HEK293 (cell line): ENCODE results near the gene AARSD1.

Experiments
- CTCF ChIA-PET: fragments of 350-600 bp; formaldehyde crosslinking; extraction: SDS; loops from one replicate; lab custom pipeline; 2021; ENCODE audit warnings: antibody characterized with exemption; lab: Yijun Ruan, JAX
- POLR2A ChIA-PET: fragments of 300-600 bp; formaldehyde crosslinking; extraction: SDS; loops from one replicate; lab custom pipeline; 2020; ENCODE audit warnings: antibody characterized with exemption, inconsistent platforms; lab: Yijun Ruan, JAX
- H3K27ac ChIP-seq: fragments of 200-500 bp; sonication (Bioruptor generic); 2 replicates; pipeline ENCODE4 v1.5.1; 2014; ENCODE audit warnings: low read depth, low read length, control low read depth, inconsistent platforms; ENCODE audit errors: extremely low read depth
- H3K36me3 ChIP-seq, 2 experiments: fragments of 200-500 bp in 1 of 2; sonication (Bioruptor generic) in 1 of 2; 1 replicate in 1 of 2; 2 replicates in 1 of 2; pipeline ENCODE4 v1.5.1; 2014 to 2017; ENCODE audit warnings: inconsistent platforms in 2 of 2, low read length in 2 of 2; ENCODE audit not compliant: control insufficient read depth in 2 of 2, insufficient read depth in 1 of 2
- H3K4me1 ChIP-seq: fragments of 200-500 bp; sonication (Bioruptor generic); 2 replicates; pipeline ENCODE4 v1.5.1; 2014; ENCODE audit warnings: mild to moderate bottlenecking, low read length, inconsistent platforms; ENCODE audit not compliant: control insufficient read depth, insufficient read depth
- H3K4me3 ChIP-seq: 2 replicates; pipeline ENCODE4 v1.5.1; 2011; ENCODE audit warnings: low read depth, mild to moderate bottlenecking, control low read depth, low read length, moderate library complexity
- H3K9me3 ChIP-seq: fragments of 200-500 bp; sonication (Bioruptor generic); 2 replicates; pipeline ENCODE4 v1.5.1; 2014; ENCODE audit warnings: low read depth, low read length, inconsistent platforms; ENCODE audit not compliant: control insufficient read depth, insufficient read depth
- GLI2 ChIP-seq: fragments of 450-650 bp; formaldehyde crosslinking; IDR thresholded peaks from 2 replicates; pipeline ENCODE4; 2017; ENCODE audit warnings: missing biosample characterization, missing genetic modification characterization, low read depth, borderline replicate concordance
- GLI4 ChIP-seq: fragments of 450-650 bp; formaldehyde crosslinking; IDR thresholded peaks from 2 replicates; pipeline ENCODE4 v1.5.1; 2016; ENCODE audit warnings: missing biosample characterization, missing genetic modification characterization
- HOXC10 ChIP-seq: sonication (generic); formaldehyde crosslinking; IDR thresholded peaks from 2 replicates; pipeline ENCODE4 v1.8.1; 2023; ENCODE audit warnings: mild to moderate bottlenecking, missing genetic modification reagents
- KLF9 ChIP-seq: fragments of 450-650 bp; formaldehyde crosslinking; IDR thresholded peaks from 2 replicates; pipeline ENCODE4 v1.5.1; 2016; ENCODE audit warnings: missing biosample characterization, missing genetic modification characterization, low read depth
- RBAK ChIP-seq: fragments of 450-650 bp; formaldehyde crosslinking; IDR thresholded peaks from 2 replicates; pipeline ENCODE4 v1.5.1; 2016; ENCODE audit warnings: missing biosample characterization, missing genetic modification characterization
- TSHZ1 ChIP-seq: fragments of 450-650 bp; formaldehyde crosslinking; IDR thresholded peaks from 2 replicates; pipeline ENCODE4 v1.5.1; 2016; ENCODE audit warnings: missing biosample characterization, missing genetic modification characterization, borderline replicate concordance
- ZBTB48 ChIP-seq: fragments of 450-650 bp; formaldehyde crosslinking; IDR thresholded peaks from 2 replicates; pipeline ENCODE4 v1.5.1; 2016; ENCODE audit warnings: missing biosample characterization, missing genetic modification characterization
- ZBTB7A ChIP-seq: fragments of 450-650 bp; formaldehyde crosslinking; IDR thresholded peaks from 2 replicates; pipeline ENCODE4 v1.5.1; 2016; ENCODE audit warnings: low read depth, missing biosample characterization, missing genetic modification characterization
- ZEB2 ChIP-seq: fragments of 450-650 bp; formaldehyde crosslinking; IDR thresholded peaks from 2 replicates; pipeline ENCODE4 v1.5.1; 2016; ENCODE audit warnings: missing biosample characterization, missing genetic modification characterization
- ZFP37 ChIP-seq: fragments of 450-650 bp; formaldehyde crosslinking; IDR thresholded peaks from 2 replicates; pipeline ENCODE4 v1.5.1; 2016; ENCODE audit warnings: missing biosample characterization, missing genetic modification characterization
- ZNF2 ChIP-seq: fragments of 450-650 bp; formaldehyde crosslinking; IDR thresholded peaks from 2 replicates; pipeline ENCODE4 v1.5.1; 2016; ENCODE audit warnings: missing biosample characterization, missing genetic modification characterization
- ZNF211 ChIP-seq: fragments of 450-650 bp; formaldehyde crosslinking; IDR thresholded peaks from 2 replicates; pipeline ENCODE4 v1.5.1; 2016; ENCODE audit warnings: low read depth, missing biosample characterization, missing genetic modification characterization
- ZNF335 ChIP-seq: fragments of 450-650 bp; formaldehyde crosslinking; conservative IDR thresholded peaks from 2 replicates; pipeline ENCODE4 v1.5.1; 2016; ENCODE audit warnings: missing biosample characterization, missing genetic modification characterization
- ZNF354C ChIP-seq: fragments of 450-650 bp; formaldehyde crosslinking; IDR thresholded peaks from 2 replicates; pipeline ENCODE4 v1.5.1; 2016; ENCODE audit warnings: missing biosample characterization, missing genetic modification characterization, low read depth, borderline replicate concordance
- ZNF366 ChIP-seq: fragments of 450-650 bp; formaldehyde crosslinking; conservative IDR thresholded peaks from 2 replicates; pipeline ENCODE4 v1.5.1; 2016; ENCODE audit warnings: missing biosample characterization, missing genetic modification characterization
- ZNF48 ChIP-seq: fragments of 450-650 bp; formaldehyde crosslinking; IDR thresholded peaks from 2 replicates; pipeline ENCODE4 v1.5.1; 2016; ENCODE audit warnings: missing biosample characterization, missing genetic modification characterization
- ZNF521 ChIP-seq: fragments of 450-650 bp; formaldehyde crosslinking; IDR thresholded peaks from 2 replicates; pipeline ENCODE4 v1.5.1; 2017; ENCODE audit warnings: missing biosample characterization, mild to moderate bottlenecking, missing genetic modification characterization
- ZNF555 ChIP-seq: fragments of 450-650 bp; formaldehyde crosslinking; conservative IDR thresholded peaks from 2 replicates; pipeline ENCODE4 v1.5.1; 2017; ENCODE audit warnings: missing biosample characterization, mild to moderate bottlenecking, missing genetic modification characterization, inconsistent platforms
- ZNF558 ChIP-seq: fragments of 450-650 bp; formaldehyde crosslinking; IDR thresholded peaks from 2 replicates; pipeline ENCODE4 v1.5.1; 2016; ENCODE audit warnings: missing biosample characterization, missing genetic modification characterization
- ZNF585B ChIP-seq: fragments of 450-650 bp; formaldehyde crosslinking; IDR thresholded peaks from 2 replicates; pipeline ENCODE4 v1.5.1; 2016; ENCODE audit warnings: missing biosample characterization, missing genetic modification characterization
- ZNF623 ChIP-seq: fragments of 450-650 bp; formaldehyde crosslinking; IDR thresholded peaks from 2 replicates; pipeline ENCODE4 v1.5.1; 2016; ENCODE audit warnings: missing biosample characterization, missing genetic modification characterization
- ZNF626 ChIP-seq: fragments of 450-650 bp; sonication (Bioruptor Pico); formaldehyde crosslinking; IDR thresholded peaks from 2 replicates; pipeline ENCODE4 v1.5.1; 2018; ENCODE audit warnings: missing biosample characterization, missing genetic modification characterization, inconsistent platforms
- ZNF645 ChIP-seq: fragments of 450-650 bp; formaldehyde crosslinking; IDR thresholded peaks from 2 replicates; pipeline ENCODE4; 2016; ENCODE audit warnings: missing biosample characterization, missing genetic modification characterization
- ZNF76 ChIP-seq: fragments of 450-650 bp; formaldehyde crosslinking; IDR thresholded peaks from 2 replicates; pipeline ENCODE4; 2016; ENCODE audit warnings: low read depth, missing biosample characterization, missing genetic modification characterization, borderline replicate concordance
- ZNF776 ChIP-seq: fragments of 450-650 bp; formaldehyde crosslinking; IDR thresholded peaks from 2 replicates; pipeline ENCODE4 v1.5.0; 2017; ENCODE audit warnings: missing biosample characterization, missing genetic modification characterization, borderline replicate concordance
- ZNF777 ChIP-seq: fragments of 450-650 bp; formaldehyde crosslinking; IDR thresholded peaks from 2 replicates; pipeline ENCODE4 v1.5.1; 2017; ENCODE audit warnings: missing biosample characterization, missing genetic modification characterization, borderline replicate concordance
- ZNF837 ChIP-seq: fragments of 450-650 bp; formaldehyde crosslinking; IDR thresholded peaks from 2 replicates; pipeline ENCODE4 v1.5.1; 2016; ENCODE audit warnings: missing biosample characterization, missing genetic modification characterization
- TF ChIP-seq, protein P1 (sequence below): fragments of 450-650 bp; formaldehyde crosslinking; IDR thresholded peaks from 2 replicates; pipeline ENCODE4 v1.5.1; 2016; ENCODE audit warnings: missing biosample characterization, missing genetic modification characterization
- TF ChIP-seq, protein P2 (sequence below): fragments of 450-650 bp; formaldehyde crosslinking; IDR thresholded peaks from 2 replicates; pipeline ENCODE4 v1.5.1; 2016; ENCODE audit warnings: missing biosample characterization, missing genetic modification characterization
- TF ChIP-seq, protein P3 (sequence below): fragments of 450-650 bp; formaldehyde crosslinking; IDR thresholded peaks from 2 replicates; pipeline ENCODE4 v1.5.1; 2016; ENCODE audit warnings: missing biosample characterization, missing genetic modification characterization

AARSD1 gene

GRCh38 chr17:42969001-42969581, 4.8 kb upstream of the AARSD1 start:
- POLR2A ChIA-PET, result interaction anchor here (0.6 to 1.7 kb wide), 4 partner anchors 29 to 440 kb away, joined by 3 to 17 read pairs (median 4); partner anchors contain the start of gene RPL27
- H3K27ac ChIP-seq, result 0 out of 2 replicates have a peak overlapping the region, but pooled peaks have one; percentile 8
- TF ChIP-seq ZNF48 (no peak), ZNF776 (tag by site-specific recombination) (no peak), ZNF555 (tag by site-specific recombination) (no peak), ZFP37 (no peak), ZNF558 (tag by site-specific recombination) (peak; percentile 58; the same call in 1 of the 2 replicates), ZBTB48 (no peak), RBAK (tag by site-specific recombination) (no peak), ZEB2 (tag by site-specific recombination) (peak; percentile 87), KLF9 (tag by site-specific recombination) (no peak), HOXC10 (no peak), GLI2 (no peak), ZNF623 (tag by site-specific recombination) (no peak), GLI4 (tag by site-specific recombination) (no peak), ZNF366 (peak; percentile 73), ZNF76 (tag by site-specific recombination) (0 out of 2 replicates have a peak, but pooled peaks have one; percentile 35), ZNF626 (tag by site-specific recombination) (no peak), ZNF2 (tag by site-specific recombination) (no peak), ZNF837 (no peak), ZNF521 (tag by site-specific recombination) (no peak), ZNF645 (no peak), ZNF777 (tag by site-specific recombination) (no peak), TSHZ1 (no peak), ZNF211 (no peak), ZNF585B (no peak), ZNF354C (tag by site-specific recombination) (no peak), ZBTB7A (tag by site-specific recombination) (no peak), ZNF335 (tag by site-specific recombination) (peak; percentile 54)
- TF ChIP-seq, protein P1, sequence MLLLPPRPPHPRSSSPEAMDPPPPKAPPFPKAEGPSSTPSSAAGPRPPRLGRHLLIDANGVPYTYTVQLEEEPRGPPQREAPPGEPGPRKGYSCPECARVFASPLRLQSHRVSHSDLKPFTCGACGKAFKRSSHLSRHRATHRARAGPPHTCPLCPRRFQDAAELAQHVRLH, result no peak
- TF ChIP-seq, protein P2, sequence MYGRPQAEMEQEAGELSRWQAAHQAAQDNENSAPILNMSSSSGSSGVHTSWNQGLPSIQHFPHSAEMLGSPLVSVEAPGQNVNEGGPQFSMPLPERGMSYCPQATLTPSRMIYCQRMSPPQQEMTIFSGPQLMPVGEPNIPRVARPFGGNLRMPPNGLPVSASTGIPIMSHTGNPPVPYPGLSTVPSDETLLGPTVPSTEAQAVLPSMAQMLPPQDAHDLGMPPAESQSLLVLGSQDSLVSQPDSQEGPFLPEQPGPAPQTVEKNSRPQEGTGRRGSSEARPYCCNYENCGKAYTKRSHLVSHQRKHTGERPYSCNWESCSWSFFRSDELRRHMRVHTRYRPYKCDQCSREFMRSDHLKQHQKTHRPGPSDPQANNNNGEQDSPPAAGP, result no peak
- TF ChIP-seq, protein P3, sequence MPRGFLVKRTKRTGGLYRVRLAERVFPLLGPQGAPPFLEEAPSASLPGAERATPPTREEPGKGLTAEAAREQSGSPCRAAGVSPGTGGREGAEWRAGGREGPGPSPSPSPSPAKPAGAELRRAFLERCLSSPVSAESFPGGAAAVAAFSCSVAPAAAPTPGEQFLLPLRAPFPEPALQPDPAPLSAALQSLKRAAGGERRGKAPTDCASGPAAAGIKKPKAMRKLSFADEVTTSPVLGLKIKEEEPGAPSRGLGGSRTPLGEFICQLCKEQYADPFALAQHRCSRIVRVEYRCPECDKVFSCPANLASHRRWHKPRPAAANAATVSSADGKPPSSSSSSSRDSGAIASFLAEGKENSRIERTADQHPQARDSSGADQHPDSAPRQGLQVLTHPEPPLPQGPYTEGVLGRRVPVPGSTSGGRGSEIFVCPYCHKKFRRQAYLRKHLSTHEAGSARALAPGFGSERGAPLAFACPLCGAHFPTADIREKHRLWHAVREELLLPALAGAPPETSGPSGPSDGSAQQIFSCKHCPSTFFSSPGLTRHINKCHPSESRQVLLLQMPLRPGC (tag by site-specific recombination), result no peak

More at GRCh38 chr17:42969001-42969581, 4.8 kb upstream of the AARSD1 start:
- Histone ChIP-seq H3K36me3 (no peaks in the 10 kb centered on the region; a peak in 1 of 3 replicates), H3K4me1 (no peaks in the 10 kb centered on the region), H3K4me3 (no peak overlapping the region), H3K9me3 (no peaks in the 10 kb centered on the region)
- CTCF ChIA-PET, result interaction anchor here (0.6 to 1.0 kb wide), 5 partner anchors 13 to 368 kb away, joined by 3 to 18 read pairs (median 4); partner anchors contain the start of gene RPL27
